Peyer's patch (tissue), 4 donors: Measurements from ENCODE around the gene RIOK3.

Source experiments
- CTCF ChIP-seq, 6 experiments: fragments of 450-650 bp in 4 of 6; fragments of 200-600 bp in 2 of 6; sonication (generic) in 1 of 6; IDR thresholded peaks; one replicate each; pipeline ENCODE4 v1.5.1; 2017 to 2019; ENCODE audit warnings: antibody characterized with exemption in 6 of 6, mild to moderate bottlenecking in 3 of 6, moderate library complexity in 1 of 6
- POLR2A ChIP-seq, 2 donors: fragments of 450-650 bp; IDR thresholded peaks; one replicate each; pipeline ENCODE4 v1.5.1; 2017; ENCODE audit warnings: antibody characterized with exemption in 2 of 2, mild to moderate bottlenecking in 2 of 2, moderate library complexity in 2 of 2

DNA sequence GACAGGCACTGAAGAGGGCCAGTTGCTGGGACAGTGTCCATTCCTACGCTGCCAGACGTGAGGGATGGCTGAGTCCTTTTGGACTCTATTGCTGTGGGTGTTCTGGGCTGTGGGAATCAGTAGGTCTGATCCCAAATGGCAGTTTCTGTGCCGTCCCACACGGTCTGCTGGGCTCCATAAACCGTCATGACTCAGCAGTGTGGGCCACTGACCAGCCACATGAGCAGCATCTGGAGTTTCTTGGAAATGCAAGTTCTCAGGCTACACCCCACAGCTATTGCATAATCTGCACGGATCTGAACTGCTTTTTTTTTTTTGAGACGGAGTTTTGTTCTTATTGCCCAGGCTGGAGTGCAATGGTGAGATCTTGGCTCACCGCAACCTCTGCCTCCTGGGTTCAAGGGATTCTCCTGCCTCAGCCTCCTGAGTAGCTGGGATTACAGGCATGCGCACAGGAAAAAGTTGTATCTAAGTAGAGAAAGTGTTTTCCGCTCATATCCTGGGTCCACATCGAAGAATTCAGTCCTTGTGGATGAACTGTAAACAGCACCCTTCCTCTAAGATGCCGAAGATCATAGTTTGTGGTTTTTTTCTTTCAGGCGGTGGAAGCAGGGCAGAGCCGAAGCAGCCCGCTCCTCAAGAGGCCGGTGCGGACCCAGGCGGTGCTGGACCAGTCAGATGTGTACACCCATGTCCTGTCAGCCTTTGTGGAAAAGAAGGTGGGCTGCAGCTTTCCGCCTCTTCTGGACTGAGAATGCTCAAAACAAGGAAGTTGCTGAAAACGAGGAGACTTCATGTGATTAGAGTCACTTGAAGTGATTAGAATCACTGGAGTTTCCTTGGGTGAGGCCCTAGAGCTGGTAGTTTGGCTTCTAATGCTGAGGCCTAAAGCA lies 75.7 kb downstream of the RIOK3 start:
- TF ChIP-seq CTCF (IDR thresholded peaks at IDR 0.05) (no peak), POLR2A (IDR thresholded peaks at IDR 0.05) (no peak)
